NCI-H82 treated with DMSO at 0.1 percent for 48 hours (cell line): Measurements from ENCODE around the gene SART1.
A peak's percentile ranks its signal among the peaks of the same experiment; 100 is the strongest.

Experiments
- DNase-seq: peaks from one replicate; lab custom pipeline; 2025; ENCODE audit not compliant: unreplicated experiment; lab: John Stamatoyannopoulos, UW

SART1 gene

GRCh38 chr11:65961267-65962140 lies at the start of gene SART1:
SART1 (plus strand) TSS chr11:65961734; CDS start chr11:65961781, 47 bp downstream.
- peak; percentile 91 for DNase-seq

GRCh38 chr11:65912845-65913244 lies 48.7 kb upstream of the SART1 start:
- DNase-seq, result no peak

- DNase-seq, result no peak
Measured at GRCh38 chr11:65915101-65915820, 46.3 kb upstream of the SART1 start.

- DNase-seq, result no peak
Measured at GRCh38 chr11:65915821-65916251, 45.7 kb upstream of the SART1 start.

GRCh38 chr11:65916391-65916790 lies 45.1 kb upstream of the SART1 start:
- no peak for DNase-seq

- no peak for DNase-seq
Measured at GRCh38 chr11:65917077-65917433, 44.5 kb upstream of the SART1 start.

GRCh38 chr11:65917434-65918210 lies 43.9 kb upstream of the SART1 start:
- no peak for DNase-seq

- no peak for DNase-seq
Measured at GRCh38 chr11:65918211-65919140, 43.1 kb upstream of the SART1 start, which contains the start of gene C11orf68. C11orf68 (minus strand) TSS chr11:65919062; CDS start chr11:65919031, 31 bp downstream.

- DNase-seq, result peak; percentile 92
Measured at GRCh38 chr11:65919141-65919572, 42.4 kb upstream of the SART1 start, which contains the start of gene DRAP1. DRAP1 (plus strand) TSS chr11:65919426; CDS start chr11:65919502, 76 bp downstream.

- DNase-seq, result no peak
Measured at GRCh38 chr11:65919573-65920371, 41.8 kb upstream of the SART1 start.

GRCh38 chr11:65920372-65920802 lies 41.1 kb upstream of the SART1 start:
- DNase-seq, result no peak

GRCh38 chr11:65921033-65921555 lies 40.4 kb upstream of the SART1 start:
- DNase-seq, result no peak

- DNase-seq, result no peak
Measured at GRCh38 chr11:65921876-65922275, 39.7 kb upstream of the SART1 start.

GRCh38 chr11:65922565-65922964 lies 39.0 kb upstream of the SART1 start:
- no peak for DNase-seq

- DNase-seq, result no peak
Measured at GRCh38 chr11:65925397-65925796, 36.1 kb upstream of the SART1 start.

GRCh38 chr11:65927904-65928397 lies 33.6 kb upstream of the SART1 start:
- DNase-seq, result no peak

GRCh38 chr11:65928667-65929066 lies 32.9 kb upstream of the SART1 start:
- DNase-seq, result no peak

GRCh38 chr11:65931773-65932557 lies 29.6 kb upstream of the SART1 start:
- DNase-seq, result no peak
